Fibroblast of gingiva (primary cell): ENCODE data around the gene NUCKS1.

Source experiments
- DNase-seq: peaks from one replicate; pipeline ENCODE4 v3.0.0-alpha.2; 2011; ENCODE audit warnings: low read depth

The NUCKS1 gene

DNA sequence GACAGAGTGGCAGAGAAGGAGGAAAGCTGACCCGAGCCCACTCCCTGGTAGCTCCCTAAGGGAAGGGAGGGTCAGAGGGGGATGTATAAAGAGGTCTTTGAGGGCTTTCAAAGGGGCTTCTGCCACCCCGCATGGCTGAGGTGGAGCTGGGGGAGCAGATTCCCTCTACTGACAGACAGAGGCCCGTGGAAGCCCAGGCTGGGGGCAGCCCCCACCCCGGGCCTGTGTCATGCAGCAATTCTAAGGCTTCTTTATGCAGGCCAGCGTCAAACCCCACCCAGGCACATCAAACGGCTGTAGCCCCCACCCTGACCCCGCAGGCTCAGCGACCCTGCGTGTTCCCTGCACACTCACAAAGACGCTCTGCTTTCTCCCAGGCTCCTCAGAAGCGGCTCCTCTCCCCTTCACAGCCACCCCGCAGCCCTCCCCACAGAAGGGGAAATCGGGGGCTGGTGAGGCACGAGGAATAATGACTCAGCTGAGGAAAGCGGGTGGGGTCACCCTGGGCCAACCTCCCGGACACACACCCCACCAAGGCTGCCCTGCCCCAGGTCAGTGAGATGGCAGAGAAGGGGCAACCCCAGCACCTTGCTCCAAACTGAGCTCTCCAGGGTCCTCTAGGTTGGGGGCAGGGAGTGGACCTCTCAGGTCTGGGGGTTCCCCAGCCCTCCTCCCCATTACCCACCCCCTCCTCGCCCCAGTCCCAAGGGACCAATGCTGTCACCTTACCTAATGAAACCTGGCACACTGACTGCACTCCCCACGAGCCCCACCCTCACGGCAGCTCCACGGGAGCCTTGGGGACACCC lies 80.4 kb downstream of the NUCKS1 start:
- DNase-seq: no peak

DNA sequence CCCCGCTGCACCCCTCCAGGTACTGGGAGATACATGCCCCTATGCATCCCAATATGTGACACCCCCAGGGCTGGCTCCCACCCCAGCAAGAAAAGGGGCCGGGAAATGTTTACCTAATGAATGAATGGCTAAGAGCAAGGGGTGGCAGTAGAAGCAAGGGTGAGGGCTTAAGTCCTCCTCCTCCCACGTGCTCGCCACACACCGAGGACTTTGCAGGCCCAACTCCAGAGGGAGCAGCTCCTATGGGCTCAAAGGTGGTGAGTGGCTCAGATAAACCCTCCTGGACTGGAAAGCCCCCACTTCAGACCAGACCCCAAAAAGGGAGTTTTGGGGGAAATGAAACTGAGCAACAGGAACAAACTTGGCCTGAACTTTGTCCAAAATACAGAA lies 81.0 kb downstream of the NUCKS1 start:
- DNase-seq: no peak

DNA sequence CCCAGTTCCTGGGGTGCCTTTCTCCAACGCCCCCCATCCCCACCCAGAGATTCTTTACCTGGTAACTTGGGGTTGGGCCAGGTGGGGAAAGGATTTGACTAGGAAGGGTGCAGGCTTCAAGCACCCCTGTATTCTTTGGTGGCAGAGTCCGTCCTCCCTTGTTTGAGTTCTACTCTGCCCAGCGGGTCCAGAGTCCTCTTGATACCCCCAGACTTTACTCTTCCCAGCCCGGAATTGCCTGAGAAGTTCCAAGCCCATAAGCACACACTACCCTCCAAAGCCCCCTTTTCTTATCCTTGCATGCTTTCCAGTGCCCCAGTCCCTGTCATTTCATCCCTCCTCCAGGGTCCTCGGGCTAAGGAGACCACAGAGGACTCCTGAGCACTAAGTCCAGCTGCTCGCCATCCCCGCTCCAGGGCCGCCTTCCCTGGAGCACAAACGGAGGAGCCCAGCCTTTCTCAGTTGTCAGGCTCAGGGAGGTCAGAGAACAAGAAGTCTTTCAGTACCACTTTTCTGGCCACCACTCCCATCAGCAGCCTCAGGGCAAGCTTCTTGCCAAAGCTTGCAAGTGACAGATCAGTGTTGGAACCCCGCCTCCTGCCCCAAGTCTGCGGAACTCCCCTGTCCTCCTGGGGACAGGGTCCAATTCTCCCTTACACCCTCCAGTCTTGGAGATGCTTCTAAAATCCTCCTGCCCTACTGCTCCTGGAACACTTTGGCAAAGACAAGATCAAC lies 81.9 kb downstream of the NUCKS1 start:
- DNase-seq: no peak

DNA sequence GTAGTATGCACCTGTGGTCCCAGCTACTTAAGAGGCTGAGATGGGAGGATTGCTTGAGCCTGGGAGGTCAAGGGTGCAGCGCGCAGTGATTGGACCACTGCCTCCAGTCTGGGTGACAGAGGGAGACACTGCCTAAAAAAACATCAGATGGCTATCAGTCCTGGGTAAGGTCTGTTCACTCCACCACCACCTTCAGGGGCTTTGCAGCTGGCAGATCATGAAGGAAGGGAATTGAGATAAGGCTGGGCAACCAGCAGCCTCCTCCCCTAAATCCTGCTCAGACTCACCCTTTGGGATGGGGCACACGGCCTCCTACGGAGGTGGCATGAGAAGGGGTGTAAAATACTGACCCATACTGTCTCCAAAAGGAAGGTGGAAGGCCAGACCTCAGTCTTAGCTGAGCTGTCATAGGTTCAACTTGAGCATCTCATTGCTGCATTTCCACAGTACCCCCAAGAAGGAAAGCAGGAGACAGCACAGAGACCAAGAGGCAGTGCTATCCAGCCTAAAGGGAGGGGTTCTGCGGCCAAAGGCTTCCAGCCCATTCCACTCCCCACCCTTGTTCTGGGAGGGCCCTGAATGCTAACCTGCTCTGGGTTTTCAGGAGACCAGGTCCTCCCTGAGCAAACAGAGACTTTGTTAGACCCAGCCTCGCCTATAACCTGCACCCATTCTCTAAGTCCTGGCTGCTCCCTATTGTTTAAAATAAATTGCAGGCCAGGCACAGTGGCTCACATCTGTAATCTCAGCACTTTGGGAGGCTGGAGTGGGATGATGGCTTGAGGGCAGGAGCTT lies 83.4 kb downstream of the NUCKS1 start:
- no peak for DNase-seq

DNA sequence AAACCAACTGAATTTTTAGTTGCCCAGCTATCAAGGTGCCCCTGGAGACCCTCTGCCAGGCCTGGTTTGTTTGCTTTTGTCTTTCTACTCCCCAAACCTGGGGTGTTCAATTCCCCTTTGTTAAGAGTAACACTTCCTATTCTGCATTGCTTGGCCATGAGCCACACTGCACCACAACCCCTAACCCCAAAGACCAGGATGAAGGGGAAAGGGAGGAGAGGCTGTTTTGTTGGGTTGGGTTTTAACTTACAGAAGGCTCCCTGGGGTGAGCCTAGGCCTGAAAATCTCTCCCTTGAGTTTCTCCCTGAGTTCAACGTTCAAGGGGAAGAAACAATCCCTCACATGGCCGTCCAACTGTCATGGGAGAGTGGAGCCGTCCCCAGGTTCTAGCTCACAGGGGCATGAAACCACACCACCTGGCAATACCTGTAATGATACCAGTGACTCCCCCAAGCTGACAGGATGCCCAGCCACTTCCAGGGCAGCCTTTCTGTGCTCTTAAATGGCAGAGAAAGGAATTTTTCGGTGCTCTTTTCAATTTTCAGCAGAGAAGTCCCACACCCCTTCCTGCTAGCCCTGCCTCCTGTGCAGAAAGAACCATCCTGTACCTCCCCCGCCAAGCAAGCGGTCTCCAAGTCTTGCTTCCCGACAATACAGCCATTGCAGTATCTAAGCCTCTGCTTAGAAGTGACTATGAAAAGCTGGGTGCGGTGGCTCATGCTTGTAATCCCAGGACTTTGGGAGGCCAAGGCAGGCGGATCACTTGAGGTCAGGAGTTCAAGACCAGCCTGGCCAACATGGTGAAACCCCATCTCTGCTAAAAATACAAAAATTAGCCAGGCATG lies 84.6 kb downstream of the NUCKS1 start:
- DNase-seq: no peak

DNA sequence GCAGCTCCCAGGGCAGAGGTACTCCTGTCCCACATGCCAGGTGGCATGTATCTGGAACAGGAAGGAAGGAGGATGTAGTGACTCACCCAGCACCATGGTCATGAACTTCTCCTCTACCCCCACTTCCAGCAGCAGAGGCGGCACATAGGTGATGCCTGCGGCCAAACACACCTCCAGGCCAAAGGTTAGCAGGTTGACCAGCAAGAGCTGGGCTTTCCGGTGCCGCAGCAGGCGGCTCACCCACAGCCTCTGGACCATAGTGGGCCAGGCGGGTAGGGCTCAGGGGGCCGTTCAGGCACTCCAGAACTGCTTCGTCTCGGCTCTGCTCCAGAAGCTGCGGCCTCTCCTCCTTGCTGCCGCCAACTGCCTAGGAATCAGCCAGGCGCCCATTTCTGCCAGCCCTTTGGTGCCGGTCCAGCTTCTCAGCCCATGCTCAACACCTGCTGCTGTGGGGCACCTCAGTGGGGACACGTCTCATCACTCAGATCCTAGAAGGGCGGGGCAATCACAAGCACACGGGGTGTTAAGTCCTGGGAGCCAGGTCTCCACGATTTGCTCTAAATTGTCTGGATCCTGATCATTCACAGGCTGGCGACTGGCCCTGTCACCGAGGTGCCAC lies 85.5 kb downstream of the NUCKS1 start:
- DNase-seq: no peak

DNA sequence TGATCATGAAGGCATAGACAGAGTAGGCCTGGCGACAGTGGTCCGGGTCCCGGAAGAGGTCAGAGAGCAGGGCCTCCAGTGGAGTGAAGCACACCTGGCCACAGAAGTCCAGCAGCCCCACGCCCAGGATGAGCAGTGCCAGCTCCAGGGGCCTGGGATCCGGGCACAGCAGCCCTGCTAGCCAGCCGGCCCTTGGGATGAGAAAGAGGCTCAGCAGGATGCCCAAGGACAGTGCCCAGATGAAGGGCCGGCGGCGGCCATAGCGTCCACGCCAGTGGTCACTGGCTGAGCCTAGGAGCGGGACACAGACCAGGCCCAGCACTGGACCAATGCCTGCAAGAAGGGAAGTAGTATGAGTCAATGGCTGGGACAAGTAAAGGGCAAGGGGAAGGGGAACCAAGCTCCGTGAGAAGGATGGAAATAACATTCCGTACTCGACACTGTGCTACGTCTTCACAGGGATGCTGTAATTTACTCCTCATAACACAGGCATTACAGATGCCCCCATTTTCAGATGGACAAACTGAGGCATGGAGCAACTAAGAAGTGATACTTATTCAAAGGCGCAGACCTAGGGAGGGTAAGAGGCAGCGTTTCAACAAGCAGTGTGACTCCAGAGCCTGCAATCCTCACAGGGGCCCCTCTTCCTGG lies 86.6 kb downstream of the NUCKS1 start:
- DNase-seq: no peak
